HG02885 (cell line): ENCODE results near the gene GCSAM.

Experiments
- ATAC-seq: cut with Tn5 transposase; IDR thresholded peaks from one replicate; pipeline ENCODE4 v1.9.1; 2021; ENCODE audit warnings: mild to moderate bottlenecking; ENCODE audit not compliant: unreplicated experiment, poor library complexity

GCSAM gene, protein sequence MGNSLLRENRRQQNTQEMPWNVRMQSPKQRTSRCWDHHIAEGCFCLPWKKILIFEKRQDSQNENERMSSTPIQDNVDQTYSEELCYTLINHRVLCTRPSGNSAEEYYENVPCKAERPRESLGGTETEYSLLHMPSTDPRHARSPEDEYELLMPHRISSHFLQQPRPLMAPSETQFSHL

DNA sequence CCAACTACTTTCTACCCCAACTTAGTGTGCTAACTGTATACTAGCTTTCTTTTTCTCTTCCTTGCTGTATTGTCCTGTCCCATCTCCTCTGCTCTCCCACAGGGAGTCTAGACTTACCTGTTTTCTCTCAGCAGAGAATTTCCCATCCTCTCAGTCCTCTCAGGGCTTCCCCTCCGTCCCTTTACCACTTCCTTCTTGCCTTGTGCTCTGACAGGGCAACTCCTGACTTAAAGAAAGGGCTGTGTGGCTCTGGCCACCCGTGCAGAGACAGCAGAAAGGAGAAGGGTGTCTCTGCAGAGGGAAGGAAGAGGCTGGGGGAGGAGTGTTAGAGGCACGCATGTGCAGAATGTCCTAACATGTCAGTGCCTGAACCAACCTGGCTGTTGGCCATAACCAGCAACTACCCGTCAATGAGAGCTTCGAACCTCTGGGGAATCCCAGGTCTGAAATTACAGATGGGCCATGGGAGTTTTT is at the start of gene GCSAM:
Gene GCSAM, minus strand, starts transcription at position 274 of the 474 bp plus-strand sequence. Its CDS starts 128 bp downstream, at position 146.
- peak; percentile 75 for ATAC-seq

DNA sequence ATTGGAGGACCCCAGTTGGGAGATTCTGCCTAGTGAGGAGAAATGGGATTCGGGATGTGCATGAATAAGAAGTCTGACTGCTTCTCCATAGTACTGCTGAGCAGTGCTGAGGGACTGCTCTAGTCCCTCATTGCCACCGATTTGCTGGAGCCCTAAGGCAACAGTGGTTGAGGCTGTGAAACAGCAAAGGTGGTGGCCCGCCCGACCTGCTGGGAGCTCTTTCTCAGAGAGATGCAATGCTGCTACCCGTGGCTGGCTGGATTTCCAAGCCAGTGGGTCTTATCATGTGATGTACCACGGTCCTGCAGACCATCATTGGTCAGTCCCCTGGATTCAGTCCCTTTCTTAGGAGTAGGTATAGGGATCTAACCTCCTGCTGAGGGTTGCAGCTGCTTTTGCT is 42.6 kb upstream of the GCSAM start:
- ATAC-seq = no peak

DNA sequence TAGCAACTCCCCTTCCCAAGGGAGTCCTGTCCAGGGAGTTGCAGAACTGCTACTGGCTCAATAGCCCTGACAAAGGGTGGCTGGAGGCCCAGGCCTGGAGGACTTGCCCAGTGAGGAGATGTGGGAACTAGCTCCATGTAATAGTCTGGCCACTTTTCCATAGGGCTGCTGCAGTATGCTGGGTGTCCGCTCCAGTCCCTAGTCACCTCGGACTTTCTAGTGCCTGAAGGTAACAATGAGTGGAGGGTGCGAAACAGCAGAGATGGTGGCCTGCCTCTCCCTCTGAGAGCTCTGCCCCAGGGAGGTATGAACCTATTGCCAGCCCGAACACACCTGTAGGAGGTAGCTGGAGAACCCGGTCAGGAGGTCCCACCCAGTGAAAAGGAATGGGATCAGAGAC is 42.0 kb upstream of the GCSAM start:
- ATAC-seq = no peak

DNA sequence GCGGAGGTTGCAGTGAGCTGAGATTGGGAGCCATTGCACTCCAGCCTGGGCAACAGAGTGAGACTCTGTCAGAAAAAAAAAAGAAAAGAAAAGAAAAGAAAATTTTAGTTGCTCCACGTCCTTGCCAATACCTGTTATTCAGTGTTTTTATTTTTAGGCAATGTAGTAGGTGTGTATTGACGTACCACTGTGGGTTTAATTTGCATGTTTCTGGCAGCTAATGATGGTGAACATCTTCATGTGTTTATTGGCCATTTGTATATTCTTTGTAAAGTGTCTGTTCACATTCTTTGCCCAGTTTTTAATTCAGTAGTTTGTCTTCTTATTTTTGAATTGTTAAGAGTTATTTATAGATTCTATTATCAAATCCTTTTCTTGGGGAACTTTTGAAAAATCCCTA is 38.1 kb upstream of the GCSAM start:
- no peak for ATAC-seq

DNA sequence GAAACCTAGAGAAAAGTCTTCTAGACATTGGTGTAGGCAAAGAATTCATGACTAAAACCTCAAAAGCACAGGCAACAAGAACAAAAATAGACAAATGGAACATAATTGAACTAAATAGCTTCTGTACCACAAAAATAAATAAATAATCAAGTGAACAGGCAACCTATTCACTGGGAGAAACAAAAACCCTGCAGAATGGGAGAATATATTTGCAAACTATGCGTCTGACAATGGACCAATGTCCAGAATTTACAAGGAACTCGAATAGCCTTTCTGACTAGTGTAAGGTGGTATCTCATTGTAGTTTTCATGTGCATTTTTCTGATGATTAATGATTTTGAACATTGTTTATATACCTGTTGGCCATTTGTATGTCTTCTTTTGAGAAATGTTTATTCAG is 37.0 kb upstream of the GCSAM start:
- ATAC-seq = no peak

DNA sequence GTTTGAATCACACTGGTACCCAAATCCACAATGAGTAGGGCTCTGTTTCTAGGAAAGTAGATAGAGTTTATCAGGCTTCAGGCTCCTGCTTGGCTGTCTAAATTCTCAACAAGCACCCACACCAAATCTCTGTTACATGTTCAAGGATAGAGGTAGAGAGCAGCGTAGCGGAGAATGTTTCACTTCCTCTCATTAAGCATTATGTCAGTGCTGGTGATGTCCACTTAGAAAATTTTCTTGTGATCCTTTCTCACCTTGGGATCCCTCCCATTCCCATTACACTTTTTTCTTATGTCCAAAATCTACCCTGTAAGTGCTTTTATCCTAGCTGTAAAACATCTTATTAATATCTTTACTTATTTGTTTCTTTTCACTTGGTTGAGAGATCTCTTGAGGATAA is 34.7 kb upstream of the GCSAM start:
- peak; percentile 98 for ATAC-seq

DNA sequence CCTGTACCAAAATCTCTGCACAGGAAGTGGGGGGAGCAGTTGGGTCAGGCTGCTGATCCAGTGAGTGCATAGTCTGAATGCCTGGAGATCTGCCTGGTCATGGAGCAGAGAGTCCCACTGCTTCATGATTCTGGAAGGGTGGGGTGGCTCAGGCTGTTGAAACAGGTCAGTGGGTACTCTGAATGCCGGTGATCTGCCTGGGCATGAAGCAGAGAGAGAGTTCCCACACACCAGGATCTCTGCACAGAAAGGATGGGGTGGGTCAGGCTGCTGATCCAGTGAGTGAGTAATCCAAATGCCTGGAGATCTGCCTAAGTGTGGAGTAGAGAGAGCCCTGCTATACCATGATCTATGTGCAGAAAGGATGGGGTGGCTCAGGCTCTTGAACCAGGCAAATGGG is 16.1 kb upstream of the GCSAM start:
- no peak for ATAC-seq

DNA sequence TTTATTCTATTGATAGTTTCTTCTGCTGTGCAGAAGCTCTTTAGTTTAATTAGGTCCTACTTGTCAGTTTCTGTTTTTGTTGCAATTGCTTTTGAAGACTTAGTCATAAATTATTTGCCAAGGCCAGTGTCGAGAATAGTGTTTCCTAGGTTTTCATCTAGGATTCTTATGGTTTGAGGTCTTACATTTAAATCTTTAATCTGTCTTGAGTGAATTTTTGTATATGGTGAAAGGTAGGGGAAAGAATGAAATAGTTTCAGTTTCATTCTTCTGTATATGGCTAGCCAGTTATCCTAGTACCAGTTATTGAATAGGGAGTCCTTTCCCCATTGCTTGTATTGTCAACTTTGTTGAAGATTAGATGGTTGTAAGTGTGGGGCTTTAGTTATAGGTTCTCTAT is 10.6 kb upstream of the GCSAM start:
- ATAC-seq = no peak

DNA sequence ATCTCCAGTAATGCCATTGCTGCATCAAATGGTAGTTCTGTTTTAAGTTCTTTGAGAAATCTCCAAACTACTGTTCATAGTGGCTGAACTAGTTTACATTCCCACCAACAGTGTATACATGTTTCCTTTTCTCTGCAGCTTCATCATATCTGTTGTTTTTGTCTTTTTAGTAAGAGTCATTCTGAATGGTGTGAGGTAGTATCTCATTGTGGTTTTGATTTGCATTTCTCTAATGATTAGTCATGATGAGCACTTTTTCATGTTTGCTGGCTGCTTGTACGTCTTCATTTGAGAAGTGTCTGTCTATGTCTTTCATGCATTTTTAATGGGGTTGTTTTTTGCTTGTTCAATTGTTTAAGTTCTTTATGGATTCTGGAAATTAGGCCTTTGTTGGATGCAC is 10.2 kb upstream of the GCSAM start:
- no peak for ATAC-seq

DNA sequence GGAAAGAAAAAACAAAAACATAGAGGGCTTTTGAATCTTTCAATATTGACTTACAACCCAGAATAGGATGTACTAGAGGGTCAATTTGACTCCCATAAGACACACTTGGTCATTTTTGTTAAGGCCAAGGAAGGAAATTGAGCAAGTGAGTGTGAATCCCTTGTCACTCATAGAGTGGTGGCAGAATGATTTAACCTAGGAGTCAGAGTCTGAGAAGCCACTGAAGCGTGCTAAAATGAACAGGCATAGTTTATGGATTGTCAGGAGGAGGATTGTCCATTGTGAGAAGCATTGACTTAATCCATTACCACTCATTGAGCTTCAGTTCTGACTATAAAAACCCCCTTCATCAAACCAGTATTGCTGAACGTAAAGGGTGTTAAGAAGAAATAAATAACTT is 8.2 kb upstream of the GCSAM start:
- ATAC-seq = no peak

DNA sequence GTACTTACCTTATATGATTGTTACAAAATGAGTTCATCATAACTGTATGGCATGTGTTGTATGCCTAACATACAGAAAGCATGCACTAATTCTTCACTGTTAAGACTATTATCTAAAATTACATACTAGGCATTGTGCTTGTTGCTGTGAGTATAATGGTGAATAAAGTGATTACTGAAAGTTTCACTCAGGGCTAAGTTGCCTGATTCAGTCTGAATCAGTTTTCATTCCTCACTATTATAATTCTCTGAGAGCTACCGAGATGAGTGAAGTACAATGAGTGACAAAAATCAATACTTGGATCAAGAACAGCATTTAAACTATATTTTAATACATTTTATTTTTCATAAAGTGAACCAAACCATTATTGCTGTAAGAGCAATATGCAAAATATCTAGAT is 7.5 kb upstream of the GCSAM start:
- ATAC-seq = no peak

DNA sequence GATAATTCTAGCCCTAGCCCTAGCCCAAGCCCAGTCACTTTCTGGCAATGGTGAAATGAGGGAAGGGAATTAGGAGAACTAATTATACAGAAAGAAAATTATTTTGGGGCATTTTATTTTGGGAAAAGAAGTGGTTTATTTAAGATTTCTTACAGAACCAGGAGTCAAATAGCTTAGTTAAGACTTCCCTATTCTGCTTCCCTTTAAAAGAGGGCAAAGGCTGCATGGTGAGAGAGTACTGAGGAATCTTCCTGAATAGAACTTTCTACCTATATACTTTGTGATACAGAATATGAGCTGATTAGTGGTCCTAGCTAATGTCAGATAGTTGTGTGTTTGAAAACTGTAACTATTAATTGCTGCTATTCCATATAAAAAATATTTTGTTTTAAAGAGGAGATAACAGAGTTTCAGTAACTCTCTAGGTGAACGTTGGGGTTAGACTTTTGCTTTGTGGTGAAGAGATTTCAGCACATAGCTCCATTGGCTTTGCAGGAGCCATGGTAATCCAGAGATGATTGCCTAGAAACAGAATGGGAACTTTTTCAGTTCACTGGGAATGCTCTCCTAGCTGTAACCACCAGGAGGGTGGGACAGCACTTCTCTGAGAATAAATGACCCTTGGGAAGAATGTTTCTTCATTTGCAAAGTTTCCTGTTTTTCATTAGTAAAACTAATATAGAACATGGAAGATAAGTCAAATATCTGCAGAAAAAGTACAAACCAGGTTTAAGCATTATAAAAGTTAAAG is 5.3 kb upstream of the GCSAM start:
- no peak for ATAC-seq

DNA sequence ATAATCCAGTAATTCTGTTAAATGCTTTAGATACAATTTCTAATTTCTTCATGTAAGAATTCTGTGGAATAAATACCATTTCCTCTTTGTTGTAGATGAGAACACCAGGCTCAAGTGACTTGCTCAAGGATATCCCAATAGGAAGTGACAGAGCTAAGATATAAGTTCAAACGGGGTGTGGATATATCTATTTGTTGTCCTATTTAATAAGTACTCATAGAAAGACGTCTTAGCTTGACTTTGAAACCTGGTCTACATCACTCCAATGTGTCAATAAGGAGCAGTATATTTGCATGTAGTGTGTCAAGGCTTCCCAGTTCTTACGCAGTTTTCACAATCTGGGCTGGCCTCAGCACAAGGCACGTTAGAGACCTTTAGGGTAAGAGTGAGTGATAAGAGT is 4.7 kb upstream of the GCSAM start:
- no peak for ATAC-seq

DNA sequence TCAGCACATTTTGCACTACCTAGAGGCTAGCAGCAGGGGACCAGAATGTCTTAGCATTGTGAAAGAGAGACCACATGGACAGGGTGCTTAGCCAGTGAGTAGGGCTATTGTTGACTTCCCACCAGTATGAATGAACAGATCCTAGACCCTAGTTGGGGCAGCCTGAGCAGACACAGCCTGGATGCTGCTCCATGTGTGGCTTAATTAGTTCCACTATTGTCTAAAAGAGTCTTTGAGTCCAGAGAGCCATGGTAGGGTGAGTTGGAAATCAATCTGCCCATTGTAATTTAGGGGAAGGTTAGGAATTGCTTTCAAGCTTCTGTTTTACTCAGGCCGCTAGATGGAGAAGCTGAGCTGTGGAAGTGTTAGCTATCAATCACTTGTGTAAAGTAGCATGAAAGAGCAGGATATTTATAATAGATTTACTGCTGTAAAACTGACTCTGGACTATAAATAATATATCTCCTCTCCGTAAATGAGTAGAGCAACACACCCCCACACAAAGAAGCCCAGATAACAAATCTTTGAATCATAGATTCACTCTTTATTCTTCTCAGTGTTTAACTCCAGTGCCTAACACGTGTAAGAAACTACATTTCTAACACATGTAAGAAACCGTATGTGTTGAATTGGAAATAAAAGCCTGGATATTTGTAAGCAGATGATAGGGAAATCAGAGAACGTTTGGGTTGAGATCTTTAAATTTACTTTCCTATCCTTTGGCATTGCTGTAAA is 4.1 kb upstream of the GCSAM start:
- peak; percentile 32 for ATAC-seq

DNA sequence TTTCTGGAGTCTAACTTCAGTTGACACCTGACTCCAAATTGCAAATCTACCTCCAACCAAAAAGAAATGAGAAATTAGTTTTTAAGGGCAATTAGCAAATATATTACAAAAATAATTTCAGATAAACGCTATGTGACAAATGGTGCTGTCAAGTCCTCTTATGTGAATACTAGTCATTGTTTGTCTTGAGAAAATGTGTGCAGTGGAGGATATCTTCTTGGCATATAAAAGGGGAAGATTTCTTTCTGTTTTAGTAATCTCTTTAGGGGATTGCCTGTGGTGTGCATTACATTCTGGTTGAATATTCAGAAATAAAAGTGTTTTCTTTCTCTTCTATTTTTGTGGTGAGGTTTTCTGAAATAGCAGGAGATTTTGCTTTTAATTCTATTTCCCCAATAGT is 3.0 kb upstream of the GCSAM start:
- no peak for ATAC-seq

DNA sequence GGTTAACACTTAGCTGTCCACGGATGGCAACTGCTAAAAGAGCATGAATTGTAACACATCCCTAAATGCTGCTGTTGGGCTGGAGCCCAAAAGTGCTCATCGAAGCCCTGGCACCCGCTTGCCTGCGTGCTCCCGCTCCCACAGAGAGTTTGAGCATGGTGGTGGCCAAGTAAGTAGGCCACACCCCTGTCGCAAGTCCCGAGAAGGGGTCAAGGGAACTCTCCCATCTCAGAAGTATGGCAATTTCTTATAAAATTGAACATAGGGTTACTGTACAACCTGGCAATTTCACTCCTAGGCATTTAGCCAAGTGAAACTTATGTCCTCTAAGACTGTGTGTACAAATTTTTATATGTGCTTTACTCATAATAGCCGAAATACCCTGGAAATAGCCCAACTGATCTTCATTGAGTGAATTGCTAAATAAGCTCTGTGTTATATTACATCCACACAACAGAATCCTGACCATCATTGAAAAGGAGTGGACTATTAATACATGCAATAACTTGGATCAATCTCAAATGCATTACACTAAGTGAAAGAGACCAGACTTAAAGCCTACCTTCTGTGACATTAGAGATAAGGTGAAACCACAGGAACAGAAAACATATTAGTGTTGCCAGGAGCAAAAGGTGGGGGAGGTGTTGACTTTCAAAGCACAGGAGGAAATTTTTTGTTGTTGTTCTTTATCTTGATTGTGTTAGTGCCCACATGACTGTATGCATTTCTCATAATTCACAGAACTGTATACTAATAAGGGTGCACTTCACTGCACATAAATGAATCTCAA is 1.5 kb upstream of the GCSAM start:
- no peak for ATAC-seq

DNA sequence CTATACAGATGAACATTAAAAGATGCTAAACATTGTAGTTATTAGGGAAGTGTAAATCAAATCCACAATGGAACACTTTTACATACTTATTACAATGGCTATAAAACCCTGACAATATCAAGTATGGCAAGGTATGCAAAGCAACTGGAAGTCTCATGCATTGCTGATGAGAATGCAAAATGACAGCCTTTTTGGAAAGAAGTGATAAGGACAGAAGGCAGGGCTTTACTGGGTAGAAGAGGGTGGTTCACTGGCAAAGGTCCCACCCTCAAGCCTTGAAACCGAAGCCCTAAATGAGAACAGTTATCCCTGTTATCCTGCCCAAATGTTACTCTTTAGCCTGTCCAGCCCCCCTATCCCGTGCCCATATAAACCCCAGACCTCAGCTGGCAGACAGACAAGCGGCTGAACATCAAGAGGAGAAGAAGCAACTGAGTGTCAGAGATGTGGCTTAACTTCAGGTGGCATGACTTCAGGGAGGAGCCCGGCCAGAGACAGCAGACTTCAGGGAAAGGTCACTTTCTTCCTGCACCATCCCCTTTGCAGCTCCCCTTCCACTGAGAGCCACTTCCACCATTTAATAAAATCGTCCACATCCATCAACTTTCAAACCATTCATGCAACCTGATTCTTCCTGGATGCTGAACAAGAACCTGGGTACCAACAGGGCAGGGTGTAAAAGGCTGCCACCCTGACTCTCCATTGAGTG is 732 bp upstream of the GCSAM start:
- no peak for ATAC-seq

DNA sequence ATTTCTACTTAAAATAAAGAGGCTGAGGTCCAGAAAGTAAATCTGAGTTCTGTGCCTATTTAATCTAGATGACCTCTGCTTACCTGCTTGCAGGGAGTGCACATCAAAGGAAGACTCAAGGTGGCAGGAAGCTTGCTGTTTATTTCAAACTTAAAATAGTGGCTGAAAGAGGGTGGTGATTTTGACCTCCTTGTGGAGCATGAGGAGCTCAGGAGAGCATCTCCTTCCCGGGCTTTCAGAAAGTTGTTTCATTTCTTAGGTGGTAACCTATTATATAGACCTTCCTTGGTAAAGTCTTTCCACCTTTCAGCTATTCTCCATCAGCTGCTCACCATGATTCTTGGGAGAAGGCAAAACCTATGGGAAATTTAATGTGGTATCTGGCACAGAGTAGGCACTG is 494 bp downstream of the GCSAM start:
- no peak for ATAC-seq

DNA sequence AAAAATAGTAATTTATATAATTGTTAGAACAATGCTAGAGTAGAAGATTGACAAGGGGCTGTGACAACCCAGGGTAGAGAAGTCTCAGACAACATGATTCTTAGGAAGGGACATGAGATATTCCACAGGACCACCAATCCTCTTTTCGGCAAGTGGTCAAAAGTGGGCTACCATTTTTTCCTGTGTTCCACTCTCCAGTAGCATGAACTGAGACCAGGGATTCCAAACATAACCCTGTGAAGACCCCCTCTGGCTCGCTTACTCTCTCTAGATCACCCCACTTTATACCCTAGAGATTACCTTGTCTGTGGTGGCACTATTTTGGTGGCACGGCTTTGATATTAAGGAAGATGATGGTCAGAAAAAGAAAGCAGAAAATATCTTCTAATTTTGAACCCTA is 960 bp downstream of the GCSAM start:
- no peak for ATAC-seq

DNA sequence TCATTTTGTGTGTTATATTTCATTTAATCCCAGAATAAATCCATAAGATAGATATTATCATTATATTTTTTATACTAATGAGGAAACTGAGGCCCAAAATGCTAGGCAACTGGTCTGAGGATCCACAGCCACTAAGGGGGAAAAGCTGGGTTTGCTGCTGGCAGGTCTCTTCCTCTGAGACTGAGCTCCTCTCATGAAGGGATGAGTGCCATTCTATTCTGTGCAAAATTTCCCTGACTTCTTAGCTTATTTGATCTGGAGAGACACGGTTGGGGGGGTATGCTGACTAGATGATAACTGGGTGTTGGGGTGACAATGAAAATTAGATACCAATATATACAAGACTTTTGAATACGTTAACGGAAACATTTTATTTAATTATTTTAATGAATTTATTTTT is 1.9 kb downstream of the GCSAM start:
- ATAC-seq = no peak
